Osteoblast (primary cell): Measurements from ENCODE around the gene USP1. TPM values are rescaled to one million over a fixed set of nuclear protein-coding genes. Genes with fewer than 3 reads are reported as not detected.

ENCODE experiments used
- DNase-seq: peaks from one replicate; pipeline ENCODE4 v3.0.0; 2011; ENCODE audit warnings: low spot score, mixed read lengths; ENCODE audit not compliant: insufficient read length; ENCODE audit errors: missing footprints
- H2AFZ ChIP-seq: 2 replicates; pipeline ENCODE4 v1.6.0; 2011; ENCODE audit warnings: mild to moderate bottlenecking, low read length
- H3K27ac ChIP-seq: 2 replicates; pipeline ENCODE4 v1.5.1; 2011; ENCODE audit warnings: mild to moderate bottlenecking, low read depth, low read length, moderate library complexity
- H3K27me3 ChIP-seq: 2 replicates; pipeline ENCODE4 v1.6.0; 2012; ENCODE audit warnings: mild to moderate bottlenecking, control low read depth, inconsistent platforms, low read length, moderate library complexity; ENCODE audit not compliant: insufficient read depth
- H3K36me3 ChIP-seq: 2 replicates; pipeline ENCODE4 v1.5.1; 2011; ENCODE audit warnings: mild to moderate bottlenecking, low read length, control low read depth, moderate library complexity; ENCODE audit not compliant: insufficient read depth
- H3K4me1 ChIP-seq: 2 replicates; pipeline ENCODE4 v1.5.1; 2011; ENCODE audit warnings: mild to moderate bottlenecking, low read length, control low read depth, moderate library complexity; ENCODE audit not compliant: insufficient read depth
- H3K4me2 ChIP-seq: 2 replicates; pipeline ENCODE4 v1.6.0; 2011; ENCODE audit warnings: mild to moderate bottlenecking, low read length; ENCODE audit not compliant: insufficient read depth
- H3K4me3 ChIP-seq: fragments of 200-600 bp; sonication (generic); 3 replicates; pipeline ENCODE4 v1.5.1; 2012; ENCODE audit warnings: mild to moderate bottlenecking, low read length, inconsistent platforms; ENCODE audit not compliant: insufficient read depth
- H3K79me2 ChIP-seq: 2 replicates; pipeline ENCODE4 v1.6.0; 2012; ENCODE audit warnings: mild to moderate bottlenecking, low read length, control low read depth, inconsistent platforms; ENCODE audit not compliant: insufficient read depth
- H3K9me3 ChIP-seq: 2 replicates; pipeline ENCODE4 v1.5.1; 2011; ENCODE audit warnings: low read depth, low read length, control low read depth
- H4K20me1 ChIP-seq: 2 replicates; pipeline ENCODE4 v1.6.0; 2012; ENCODE audit warnings: mild to moderate bottlenecking, low read length, control low read depth; ENCODE audit not compliant: insufficient read depth
- total RNA-seq: library from RNA; depleted of rRNA; stranded (reverse); fragments of >200 nt; gene quantifications from 2 replicates; pipeline ENCODE4 v1.2.3, GENCODE V29; 2012
- TF ChIP-seq, protein P1 (sequence below): IDR thresholded peaks from 2 replicates; pipeline ENCODE4 v1.5.1; 2011; ENCODE audit warnings: mild to moderate bottlenecking, low read depth, low read length, moderate library complexity; ENCODE audit errors: extremely low read depth

Gene USP1
- total RNA-seq, 1 donor, result 23.5 TPM

DNA sequence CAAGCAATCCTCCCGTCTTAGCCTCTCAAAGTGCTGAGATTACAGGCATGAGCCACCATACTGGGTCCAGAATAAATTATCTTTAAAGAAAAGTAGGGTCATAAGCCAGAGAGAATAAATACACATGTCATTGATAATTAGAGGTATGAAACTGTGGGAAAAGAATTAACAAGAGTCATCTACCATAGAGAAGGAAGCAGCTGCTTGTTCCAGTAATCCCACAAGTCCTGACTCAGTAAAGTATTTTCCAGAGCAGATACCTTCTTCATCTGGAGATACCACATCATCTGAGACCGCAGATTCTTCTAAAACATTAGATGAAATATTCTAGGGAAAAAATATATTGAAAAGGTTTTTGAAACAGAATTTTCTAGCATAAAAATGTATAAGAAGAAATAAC lies 55.7 kb downstream of the USP1 start:
- H3K4me1 ChIP-seq, result peaks cover 3% of the 10 kb centered on the region
- TF ChIP-seq, protein P1, sequence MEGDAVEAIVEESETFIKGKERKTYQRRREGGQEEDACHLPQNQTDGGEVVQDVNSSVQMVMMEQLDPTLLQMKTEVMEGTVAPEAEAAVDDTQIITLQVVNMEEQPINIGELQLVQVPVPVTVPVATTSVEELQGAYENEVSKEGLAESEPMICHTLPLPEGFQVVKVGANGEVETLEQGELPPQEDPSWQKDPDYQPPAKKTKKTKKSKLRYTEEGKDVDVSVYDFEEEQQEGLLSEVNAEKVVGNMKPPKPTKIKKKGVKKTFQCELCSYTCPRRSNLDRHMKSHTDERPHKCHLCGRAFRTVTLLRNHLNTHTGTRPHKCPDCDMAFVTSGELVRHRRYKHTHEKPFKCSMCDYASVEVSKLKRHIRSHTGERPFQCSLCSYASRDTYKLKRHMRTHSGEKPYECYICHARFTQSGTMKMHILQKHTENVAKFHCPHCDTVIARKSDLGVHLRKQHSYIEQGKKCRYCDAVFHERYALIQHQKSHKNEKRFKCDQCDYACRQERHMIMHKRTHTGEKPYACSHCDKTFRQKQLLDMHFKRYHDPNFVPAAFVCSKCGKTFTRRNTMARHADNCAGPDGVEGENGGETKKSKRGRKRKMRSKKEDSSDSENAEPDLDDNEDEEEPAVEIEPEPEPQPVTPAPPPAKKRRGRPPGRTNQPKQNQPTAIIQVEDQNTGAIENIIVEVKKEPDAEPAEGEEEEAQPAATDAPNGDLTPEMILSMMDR, result no peak
- peaks cover 15% of the 10 kb centered on the region for H3K36me3 ChIP-seq
- no peak for DNase-seq
- H3K4me3 ChIP-seq, result no peak overlapping the region
- H3K9me3 ChIP-seq, result no peaks in the 10 kb centered on the region
- no peak overlapping the region for H2AFZ ChIP-seq
- no peaks in the 10 kb centered on the region for H3K79me2 ChIP-seq
- no peaks in the 10 kb centered on the region for H4K20me1 ChIP-seq
- H3K27ac ChIP-seq, result no peak overlapping the region
- H3K4me2 ChIP-seq, result no peak overlapping the region
- no peaks in the 10 kb centered on the region for H3K27me3 ChIP-seq

DNA sequence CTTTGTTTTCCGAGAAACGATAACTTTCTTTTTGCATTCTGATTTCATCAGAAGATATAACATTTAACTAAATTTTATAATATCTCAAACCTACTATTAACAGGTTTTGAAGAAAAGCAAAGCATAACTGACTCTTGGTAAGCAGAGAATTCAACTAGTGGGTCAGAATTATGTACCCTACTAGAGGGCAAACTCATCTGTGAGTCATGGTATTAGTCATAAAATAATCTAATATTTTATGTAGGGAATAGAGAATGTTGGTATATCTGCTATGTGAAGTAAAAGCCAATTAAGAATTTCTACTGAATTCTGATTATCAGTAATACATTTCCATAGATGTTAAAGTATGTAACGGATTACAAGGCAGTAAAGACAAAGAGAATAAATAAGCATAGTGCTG lies 56.8 kb downstream of the USP1 start:
- Histone ChIP-seq H3K27ac (no peak overlapping the region), H3K27me3 (no peaks in the 10 kb centered on the region), H3K9me3 (no peaks in the 10 kb centered on the region), H3K4me1 (peaks cover 3% of the 10 kb centered on the region), H3K79me2 (no peaks in the 10 kb centered on the region), H2AFZ (no peak overlapping the region), H3K4me2 (no peak overlapping the region), H4K20me1 (no peaks in the 10 kb centered on the region), H3K36me3 (peaks cover 15% of the 10 kb centered on the region), H3K4me3 (no peak overlapping the region)
- DNase-seq, result no peak
- TF ChIP-seq, protein P1, result no peak

DNA sequence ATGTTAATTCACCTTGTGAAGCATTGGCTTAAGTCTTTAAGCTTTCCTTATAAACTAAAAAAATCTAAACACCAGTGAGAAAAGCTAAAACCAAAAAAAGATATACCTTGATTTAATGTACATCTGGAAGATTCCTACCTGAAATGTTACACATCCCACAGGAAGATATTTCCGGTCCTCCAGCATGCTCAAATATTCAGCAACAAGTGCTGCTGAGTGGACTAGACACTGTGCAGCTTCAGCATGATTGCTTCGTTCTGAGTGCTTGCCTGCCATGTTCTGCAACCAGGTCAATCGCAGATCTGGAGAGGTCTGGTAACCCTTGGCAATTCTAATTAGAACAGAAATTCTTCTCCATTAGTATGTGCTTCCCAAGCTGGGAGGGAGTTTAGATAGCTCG lies 57.3 kb downstream of the USP1 start:
- TF ChIP-seq, protein P1, result no peak
- no peaks in the 10 kb centered on the region for H3K9me3 ChIP-seq
- no peak for DNase-seq
- H3K27ac ChIP-seq, result no peak overlapping the region
- H2AFZ ChIP-seq, result no peak overlapping the region
- no peaks in the 10 kb centered on the region for H3K27me3 ChIP-seq
- H3K79me2 ChIP-seq, result no peaks in the 10 kb centered on the region
- no peaks in the 10 kb centered on the region for H4K20me1 ChIP-seq
- H3K4me2 ChIP-seq, result no peak overlapping the region
- H3K4me3 ChIP-seq, result no peak overlapping the region
- H3K36me3 ChIP-seq, result peaks cover 15% of the 10 kb centered on the region
- H3K4me1 ChIP-seq, result peaks cover 3% of the 10 kb centered on the region

DNA sequence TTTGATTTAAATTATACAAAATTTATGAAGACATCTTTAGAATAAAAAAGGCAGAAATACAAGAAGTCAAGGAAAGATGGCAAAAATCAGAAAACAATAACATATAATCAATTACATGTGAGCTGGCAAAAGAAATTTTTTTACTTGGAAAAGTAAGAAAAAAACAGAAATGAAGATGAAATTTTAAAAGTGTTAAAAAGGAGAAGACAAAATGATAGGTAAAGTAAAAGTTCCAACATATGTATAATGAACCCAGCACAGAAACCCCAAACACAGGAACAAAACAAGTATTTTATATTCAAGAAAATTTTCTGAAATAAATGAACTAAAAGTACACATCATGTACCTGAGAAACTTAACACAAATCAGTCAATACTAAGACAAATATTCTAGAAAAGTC lies 63.4 kb downstream of the USP1 start:
- no peak overlapping the region for H3K4me2 ChIP-seq

More for the DNA sequence above, 63.4 kb downstream of the USP1 start:
- Histone ChIP-seq H3K9me3 (no peaks in the 10 kb centered on the region), H2AFZ (no peak overlapping the region), H3K36me3 (peaks cover 7% of the 10 kb centered on the region), H3K4me1 (no peaks in the 10 kb centered on the region), H3K27me3 (no peaks in the 10 kb centered on the region), H3K27ac (no peak overlapping the region), H3K79me2 (no peaks in the 10 kb centered on the region), H3K4me3 (no peak overlapping the region), H4K20me1 (no peaks in the 10 kb centered on the region)
- no peak for DNase-seq
- TF ChIP-seq, protein P1, result no peak

Other genes with a start within 250 kb of the USP1 start
- gene L1TD1, start 242.2 kb upstream of the USP1 start, total RNA-seq, result 0.29 TPM in 1 of 2 replicates, not detected in the other
- gene KANK4, start 117.6 kb upstream of the USP1 start, total RNA-seq, result under 0.01 TPM in 2 replicates
- under 0.01 TPM in 1 of 2 replicates, not detected in the other for gene ANGPTL3, start 160.5 kb downstream of the USP1 start, total RNA-seq